GM21526 (cell line): Measurements from ENCODE around the gene RBP2.

Source experiments
- ATAC-seq: cut with Tn5 transposase; IDR thresholded peaks from one replicate; pipeline ENCODE4 v1.9.1; 2021; ENCODE audit warnings: moderate library complexity; ENCODE audit not compliant: unreplicated experiment, low FRiP score

Gene RBP2

GRCh38 chr3:139476348-139476747 lies at the start of gene RBP2:
RBP2 (minus strand) TSS chr3:139476516; CDS start chr3:139476459, 57 bp downstream.
- no peak for ATAC-seq

GRCh38 chr3:139524841-139525636 lies 48.7 kb upstream of the RBP2 start:
- no peak for ATAC-seq

- no peak for ATAC-seq
Measured at GRCh38 chr3:139523718-139524117, 47.4 kb upstream of the RBP2 start.

- ATAC-seq = no peak
Measured at GRCh38 chr3:139523166-139523565, 46.9 kb upstream of the RBP2 start.

- no peak for ATAC-seq
Measured at GRCh38 chr3:139522421-139522820, 46.1 kb upstream of the RBP2 start.

GRCh38 chr3:139521816-139522215 lies 45.5 kb upstream of the RBP2 start:
- no peak for ATAC-seq

GRCh38 chr3:139521144-139521543 lies 44.8 kb upstream of the RBP2 start:
- no peak for ATAC-seq

GRCh38 chr3:139519998-139520737 lies 43.9 kb upstream of the RBP2 start:
- no peak for ATAC-seq

GRCh38 chr3:139518926-139519842 lies 42.9 kb upstream of the RBP2 start:
- no peak for ATAC-seq

GRCh38 chr3:139518306-139518705 lies 42.0 kb upstream of the RBP2 start:
- ATAC-seq = no peak

- ATAC-seq = no peak
Measured at GRCh38 chr3:139517321-139518065, 41.2 kb upstream of the RBP2 start.

GRCh38 chr3:139514741-139515140 lies 38.4 kb upstream of the RBP2 start:
- no peak for ATAC-seq

- ATAC-seq = no peak
Measured at GRCh38 chr3:139509631-139510030, 33.3 kb upstream of the RBP2 start.

GRCh38 chr3:139506766-139507165 lies 30.4 kb upstream of the RBP2 start:
- no peak for ATAC-seq

- no peak for ATAC-seq
Measured at GRCh38 chr3:139505829-139506386, 29.6 kb upstream of the RBP2 start.

GRCh38 chr3:139499536-139499935 lies 23.2 kb upstream of the RBP2 start:
- ATAC-seq = no peak

GRCh38 chr3:139493826-139494385 lies 17.6 kb upstream of the RBP2 start:
- no peak for ATAC-seq

- ATAC-seq = no peak
Measured at GRCh38 chr3:139491966-139492365, 15.7 kb upstream of the RBP2 start.

GRCh38 chr3:139491027-139491700 lies 14.8 kb upstream of the RBP2 start:
- no peak for ATAC-seq
